Measurements from ENCODE around the gene POLN.

POLN gene

GRCh38 chr4:2194496-2194895 lies 47.4 kb downstream of the POLN start:
- no peak overlapping the region for H3K4me3 Mint-ChIP-seq
- H3K9me3 Mint-ChIP-seq: no peaks in the 10 kb centered on the region
- no peak overlapping the region for H3K27ac Mint-ChIP-seq
- ATAC-seq (no peak), DNase-seq (no peak)
- no peaks in the 10 kb centered on the region for H3K27me3 Mint-ChIP-seq
- H3K4me1 Mint-ChIP-seq: no peaks in the 10 kb centered on the region
- peaks cover 3% of the 10 kb centered on the region for H3K36me3 Mint-ChIP-seq (ENCODE audit: low read depth)

GRCh38 chr4:2193326-2193725 lies 48.6 kb downstream of the POLN start:
- Mint-ChIP-seq H3K4me1 (no peaks in the 10 kb centered on the region), H3K27me3 (no peaks in the 10 kb centered on the region), H3K9me3 (no peaks in the 10 kb centered on the region), H3K27ac (no peak overlapping the region), H3K36me3 (ENCODE audit: low read depth) (peaks cover 6% of the 10 kb centered on the region), H3K4me3 (no peak overlapping the region)
- DNase-seq (no peak), ATAC-seq (no peak)

GRCh38 chr4:2186865-2187172 lies 55.1 kb downstream of the POLN start:
- Mint-ChIP-seq H3K36me3 (ENCODE audit: low read depth) (peaks cover 12% of the 10 kb centered on the region), H3K4me1 (no peaks in the 10 kb centered on the region), H3K27me3 (no peaks in the 10 kb centered on the region), H3K4me3 (no peak overlapping the region), H3K27ac (no peak overlapping the region), H3K9me3 (peaks cover 10% of the 10 kb centered on the region)
- ATAC-seq (no peak), DNase-seq (no peak)

GRCh38 chr4:2186133-2186864 lies 55.6 kb downstream of the POLN start:
- ATAC-seq (no peak), DNase-seq (no peak)
- Mint-ChIP-seq H3K27ac (no peak overlapping the region), H3K36me3 (ENCODE audit: low read depth) (peaks cover 12% of the 10 kb centered on the region), H3K4me3 (no peak overlapping the region), H3K4me1 (no peaks in the 10 kb centered on the region), H3K9me3 (peaks cover 10% of the 10 kb centered on the region), H3K27me3 (peaks cover 2% of the 10 kb centered on the region)

- peaks cover 10% of the 10 kb centered on the region for H3K9me3 Mint-ChIP-seq
- H3K4me3 Mint-ChIP-seq: no peak overlapping the region
- no peak overlapping the region for H3K27ac Mint-ChIP-seq
- H3K36me3 Mint-ChIP-seq (ENCODE audit: low read depth): peaks cover 10% of the 10 kb centered on the region
- ATAC-seq (no peak), DNase-seq (no peak)
- H3K27me3 Mint-ChIP-seq: peaks cover 2% of the 10 kb centered on the region
- H3K4me1 Mint-ChIP-seq: no peaks in the 10 kb centered on the region
Measured at GRCh38 chr4:2183394-2183793, 58.5 kb downstream of the POLN start.

- Mint-ChIP-seq H3K4me1 (no peaks in the 10 kb centered on the region), H3K9me3 (peaks cover 10% of the 10 kb centered on the region), H3K27me3 (peaks cover 2% of the 10 kb centered on the region), H3K27ac (no peak overlapping the region), H3K4me3 (no peak overlapping the region), H3K36me3 (ENCODE audit: low read depth) (peaks cover 9% of the 10 kb centered on the region)
- ATAC-seq: no peak
- no peak for DNase-seq
Measured at GRCh38 chr4:2182994-2183393, 58.9 kb downstream of the POLN start.

- H3K27me3 Mint-ChIP-seq: peaks cover 2% of the 10 kb centered on the region
- no peaks in the 10 kb centered on the region for H3K4me1 Mint-ChIP-seq
- ATAC-seq: no peak
- no peak for DNase-seq
- no peak overlapping the region for H3K27ac Mint-ChIP-seq
- H3K36me3 Mint-ChIP-seq (ENCODE audit: low read depth): no peaks in the 10 kb centered on the region
- H3K4me3 Mint-ChIP-seq: no peak overlapping the region
- peaks cover 3% of the 10 kb centered on the region for H3K9me3 Mint-ChIP-seq
Measured at GRCh38 chr4:2180410-2180809, 61.5 kb downstream of the POLN start.

- no peak overlapping the region for H3K4me3 Mint-ChIP-seq
- H3K4me1 Mint-ChIP-seq: no peaks in the 10 kb centered on the region
- no peaks in the 10 kb centered on the region for H3K36me3 Mint-ChIP-seq (ENCODE audit: low read depth)
- ATAC-seq: no peak
- peaks cover 2% of the 10 kb centered on the region for H3K27me3 Mint-ChIP-seq
- DNase-seq: no peak
- peaks cover 3% of the 10 kb centered on the region for H3K9me3 Mint-ChIP-seq
- H3K27ac Mint-ChIP-seq: no peak overlapping the region
Measured at GRCh38 chr4:2179717-2180116, 62.2 kb downstream of the POLN start.

- H3K9me3 Mint-ChIP-seq: peaks cover 3% of the 10 kb centered on the region
- DNase-seq: no peak
- H3K4me3 Mint-ChIP-seq: no peak overlapping the region
- H3K36me3 Mint-ChIP-seq (ENCODE audit: low read depth): no peaks in the 10 kb centered on the region
- H3K4me1 Mint-ChIP-seq: no peaks in the 10 kb centered on the region
- H3K27me3 Mint-ChIP-seq: peaks cover 2% of the 10 kb centered on the region
- ATAC-seq: no peak
- no peak overlapping the region for H3K27ac Mint-ChIP-seq
Measured at GRCh38 chr4:2178986-2179385, 62.9 kb downstream of the POLN start.

- Mint-ChIP-seq H3K9me3 (peaks cover 2% of the 10 kb centered on the region), H3K4me3 (no peak overlapping the region), H3K27ac (no peak overlapping the region), H3K4me1 (peaks cover 7% of the 10 kb centered on the region), H3K27me3 (peaks cover 2% of the 10 kb centered on the region), H3K36me3 (ENCODE audit: low read depth) (no peaks in the 10 kb centered on the region)
- no peak for DNase-seq
- ATAC-seq: no peak
Measured at GRCh38 chr4:2177443-2178093, 64.4 kb downstream of the POLN start.

- H3K4me3 Mint-ChIP-seq: no peak overlapping the region
- no peaks in the 10 kb centered on the region for H3K9me3 Mint-ChIP-seq
- H3K4me1 Mint-ChIP-seq: peaks cover 13% of the 10 kb centered on the region
- no peak for DNase-seq
- no peaks in the 10 kb centered on the region for H3K27me3 Mint-ChIP-seq
- no peak for ATAC-seq
- H3K27ac Mint-ChIP-seq: no peak overlapping the region
- H3K36me3 Mint-ChIP-seq (ENCODE audit: low read depth): no peaks in the 10 kb centered on the region
Measured at GRCh38 chr4:2175990-2176698, 65.8 kb downstream of the POLN start.

GRCh38 chr4:2174061-2174460 lies 67.9 kb downstream of the POLN start:
- ATAC-seq (no peak), DNase-seq (no peak)
- H3K27me3 Mint-ChIP-seq: no peaks in the 10 kb centered on the region
- H3K4me3 Mint-ChIP-seq: no peak overlapping the region
- no peak overlapping the region for H3K27ac Mint-ChIP-seq
- H3K9me3 Mint-ChIP-seq: no peaks in the 10 kb centered on the region
- H3K36me3 Mint-ChIP-seq (ENCODE audit: low read depth): no peaks in the 10 kb centered on the region
- H3K4me1 Mint-ChIP-seq: peaks cover 13% of the 10 kb centered on the region

GRCh38 chr4:2172627-2173231 lies 69.2 kb downstream of the POLN start:
- H3K9me3 Mint-ChIP-seq: no peaks in the 10 kb centered on the region
- peaks cover 13% of the 10 kb centered on the region for H3K4me1 Mint-ChIP-seq
- DNase-seq: peak; percentile 3
- H3K36me3 Mint-ChIP-seq (ENCODE audit: low read depth): no peaks in the 10 kb centered on the region
- H3K27ac Mint-ChIP-seq: no peak overlapping the region
- no peak overlapping the region for H3K4me3 Mint-ChIP-seq
- peak; percentile 49 for ATAC-seq
- no peaks in the 10 kb centered on the region for H3K27me3 Mint-ChIP-seq

GRCh38 chr4:2172161-2172560 lies 69.8 kb downstream of the POLN start:
- ATAC-seq (no peak), DNase-seq (no peak)
- Mint-ChIP-seq H3K9me3 (no peaks in the 10 kb centered on the region), H3K4me3 (no peak overlapping the region), H3K27ac (no peak overlapping the region), H3K4me1 (peaks cover 13% of the 10 kb centered on the region), H3K36me3 (ENCODE audit: low read depth) (no peaks in the 10 kb centered on the region), H3K27me3 (no peaks in the 10 kb centered on the region)

All from activated naive CD8-positive, alpha-beta T cell treated with anti-CD3 and anti-CD28 coated beads, Interleukin-2, amount 50 U/mL, for 24 hours (primary cell).